ENCODE data around the gene PRSS2.
"Not testable (repeated sequence)": the region's sequence is repeated elsewhere in the genome, so short reads cannot be mapped to it uniquely, and the experiment has no call there.

The PRSS2 gene

GRCh38 chr7:142770661-142771352 lies at the start of gene PRSS2:
Gene PRSS2, plus strand, starts transcription at chr7:142770970. Its CDS starts 13 bp downstream, at chr7:142770983.
- DNase-seq (ENCODE audit: low read depth), result no peak

- DNase-seq (ENCODE audit: low read depth), result no peak
Observed at GRCh38 chr7:142720986-142721385, 49.8 kb upstream of the PRSS2 start.

- DNase-seq (ENCODE audit: low read depth), result no peak
Observed at GRCh38 chr7:142722248-142722794, 48.4 kb upstream of the PRSS2 start.

- DNase-seq (ENCODE audit: low read depth), result no peak
Observed at GRCh38 chr7:142733271-142733670, 37.5 kb upstream of the PRSS2 start.

- DNase-seq (ENCODE audit: low read depth), result no peak
Observed at GRCh38 chr7:142739923-142740492, 30.8 kb upstream of the PRSS2 start.

GRCh38 chr7:142740786-142741185 lies 30.0 kb upstream of the PRSS2 start:
- DNase-seq (ENCODE audit: low read depth), result no peak

GRCh38 chr7:142741932-142742331 lies 28.8 kb upstream of the PRSS2 start:
- DNase-seq (ENCODE audit: low read depth), result not testable (repeated sequence)

GRCh38 chr7:142745091-142745635 lies 25.6 kb upstream of the PRSS2 start:
- DNase-seq (ENCODE audit: low read depth), result no peak

GRCh38 chr7:142745745-142746144 lies 25.0 kb upstream of the PRSS2 start:
- DNase-seq (ENCODE audit: low read depth), result no peak

GRCh38 chr7:142746264-142746663 lies 24.5 kb upstream of the PRSS2 start:
- no peak for DNase-seq (ENCODE audit: low read depth)

GRCh38 chr7:142748410-142748809 lies 22.4 kb upstream of the PRSS2 start:
- not testable (repeated sequence) for DNase-seq (ENCODE audit: low read depth)

- no peak for DNase-seq (ENCODE audit: low read depth)
Observed at GRCh38 chr7:142749218-142749993, 21.4 kb upstream of the PRSS2 start, which contains the start of gene PRSS1. Gene PRSS1, plus strand, starts transcription at chr7:142749472. Its CDS starts 13 bp downstream, at chr7:142749485.

GRCh38 chr7:142750321-142750938 lies 20.3 kb upstream of the PRSS2 start:
- DNase-seq (ENCODE audit: low read depth), result no peak

GRCh38 chr7:142751526-142752175 lies 19.1 kb upstream of the PRSS2 start:
- DNase-seq (ENCODE audit: low read depth), result not testable (repeated sequence)

- DNase-seq (ENCODE audit: low read depth), result no peak
Observed at GRCh38 chr7:142752376-142753225, 18.2 kb upstream of the PRSS2 start.

GRCh38 chr7:142753366-142753765 lies 17.4 kb upstream of the PRSS2 start:
- no peak for DNase-seq (ENCODE audit: low read depth)

- DNase-seq (ENCODE audit: low read depth), result not testable (repeated sequence)
Observed at GRCh38 chr7:142753925-142754491, 16.8 kb upstream of the PRSS2 start.

GRCh38 chr7:142754681-142755575 lies 15.8 kb upstream of the PRSS2 start:
- DNase-seq (ENCODE audit: low read depth), result no peak

- not testable (repeated sequence) for DNase-seq (ENCODE audit: low read depth)
Observed at GRCh38 chr7:142758312-142758711, 12.5 kb upstream of the PRSS2 start.

Data from activated gamma-delta T cell treated with anti-CD3 and anti-CD28 coated beads, Interleukin-2, amount 50 U/mL, for 16 hours (primary cell).